Adrenal gland (tissue), 12 donors: ENCODE data around the gene ENPP5. TPM values are rescaled to one million over a fixed set of nuclear protein-coding genes. Genes with fewer than 3 reads are reported as not detected.

Experiments
- DNase-seq, 7 donors: peaks; one replicate each; pipeline ENCODE4 v3.0.0-alpha.2; 2019 to 2020
- H3K27ac ChIP-seq, 5 donors: fragments of 200-600 bp; sonication (generic) in 4 of 5; 1 replicate in 3 of 5; 2 replicates in 2 of 5; pipeline versions ENCODE4 v1.5.1 to v1.8.0; 2016 to 2020; ENCODE audit warnings: mild to moderate bottlenecking in 1 of 5
- H3K27me3 ChIP-seq: fragments of 200-600 bp; 2 replicates; pipeline ENCODE4 v1.8.0; 2021
- H3K36me3 ChIP-seq, 2 donors: fragments of 200-600 bp; replicated peaks in 1 of 2; 1 replicate in 1 of 2; 2 replicates in 1 of 2; pipeline versions ENCODE4 v1.5.1 to v1.8.0; 2018 to 2022
- H3K4me1 ChIP-seq, 2 donors: fragments of 200-600 bp; replicated peaks in 1 of 2; 1 replicate in 1 of 2; 2 replicates in 1 of 2; pipeline versions ENCODE4 v1.5.1 to v1.8.0; 2018 to 2021
- H3K4me3 ChIP-seq, 4 donors: fragments of 200-600 bp; sonication (generic) in 3 of 4; one replicate each; pipeline ENCODE4 v1.5.1; 2016 to 2018
- H3K9me3 ChIP-seq, 3 donors: fragments of 200-600 bp; sonication (generic) in 1 of 3; replicated peaks in 1 of 3; 1 replicate in 2 of 3; 2 replicates in 1 of 3; pipeline versions ENCODE4 v1.5.1 to v1.8.0; 2016 to 2021
- POLR2A ChIP-seq, 2 donors: fragments of 450-650 bp; IDR thresholded peaks; one replicate each; pipeline ENCODE4 v1.6.1; 2017; ENCODE audit warnings: antibody characterized with exemption in 2 of 2, mild to moderate bottlenecking in 2 of 2, moderate library complexity in 1 of 2
- WGBS, 4 donors: extraction: QIAGEN DNeasy Blood & Tissue Kit in 2 of 4; methylation state at CpG; one replicate each; pipeline versions ENCODE4 v1.1.5 to v1.1.7; 2013 to 2017; 5-methylcytosine and 5-hydroxymethylcytosine counted together
- intact Hi-C, 2 donors: fragments of 100-400 bp; cut with DNase I; formaldehyde crosslinking; loops; one replicate each; pipeline versions ENCODE4 v1.14.1 to v1.15.0; 2022 to 2023
- polyA plus RNA-seq, 3 donors: library from polyadenylated mRNA; stranded (reverse); fragments of 200-250 nt in 2 of 3; fragments of 350-450 nt in 1 of 3; fragmentation: Illumina TruSeq in 1 of 3; extraction: RNeasy Lipid Tissue Mini Kit (QIAGEN cat#74804) in 1 of 3; gene quantifications; one replicate each; pipeline ENCODE4 v1.2.3, GENCODE V29; 2013 to 2014
- total RNA-seq, 9 donors: library from RNA; depleted of rRNA in 4 of 9; stranded (reverse); fragments of >200 nt in 4 of 9; fragments of 120-200 nt in 1 of 9; fragmentation: NEBNext Ultra II Directional in 1 of 9; extraction: Animal tissue kit (Norgen Biotek cat#: 25700) in 1 of 9; gene quantifications; one replicate each; pipeline versions ENCODE4 v1.1.0 to v1.2.4, GENCODE V29; 2013 to 2023
- TF ChIP-seq, protein P1 (sequence below), 6 experiments: fragments of 450-650 bp in 4 of 6; fragments of 200-600 bp in 2 of 6; sonication (generic) in 1 of 6; IDR thresholded peaks; 1 replicate in 5 of 6; 2 replicates in 1 of 6; pipeline versions ENCODE4 v1.5.1 to v1.8.0; 2016 to 2021; ENCODE audit warnings: antibody characterized with exemption in 6 of 6, mild to moderate bottlenecking in 2 of 6, moderate library complexity in 1 of 6
- donor health status: healthy with polysubstance abuse.
- donor health status: Bipolar disorder and iron deficiency.
- donor health status: DM: yes; HTN: yes; CAD: no.
- donor health status: DM: no; HTN: no; CAD: no.
- donor health status: DM: no; HTN: no; CAD: no.
- donor health status: DM: yes; HTN: yes; CAD: no.

The ENPP5 gene
- total and polyA plus RNA-seq, 12 donors = 2.2 to 25.7 (median 9.2) TPM

DNA sequence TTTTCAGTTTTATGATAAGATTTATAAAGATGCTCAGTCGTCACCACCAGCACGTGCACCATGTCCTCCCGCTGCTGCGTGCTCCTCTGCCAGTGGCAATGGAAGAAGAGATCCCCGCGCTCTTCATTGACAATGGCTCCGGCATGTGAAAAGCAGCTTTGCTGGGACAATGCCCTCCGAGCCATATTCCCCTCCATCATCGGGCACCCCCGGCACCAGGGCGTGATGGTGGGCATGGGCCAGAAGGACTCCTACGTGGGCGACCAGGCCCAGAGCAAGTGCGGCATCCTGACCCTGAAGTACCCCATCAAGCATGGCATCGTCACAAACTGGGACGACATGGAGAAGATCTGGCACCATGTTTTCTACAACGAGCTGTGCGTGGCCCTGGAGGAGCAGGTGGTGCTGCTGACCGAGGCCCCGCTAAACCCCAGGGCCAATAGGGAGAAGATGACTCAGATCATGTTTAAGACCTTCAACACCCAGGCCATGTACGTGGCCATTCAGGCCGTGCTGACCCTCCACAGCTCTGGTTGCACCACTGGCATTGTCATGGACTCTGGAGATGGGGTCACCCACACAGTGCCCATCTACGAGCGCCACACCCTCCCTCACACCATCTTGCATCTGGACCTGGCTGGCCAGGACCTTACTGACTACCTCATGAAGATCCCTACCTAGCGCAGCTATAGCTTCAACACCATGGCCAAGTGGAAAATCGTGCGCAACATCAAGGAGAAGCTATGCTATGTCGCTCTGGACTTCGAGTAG, 34.3 kb upstream of the ENPP5 start:
- no peaks in the 10 kb centered on the region for H3K4me1 ChIP-seq
- no peak overlapping the region for H3K4me3 ChIP-seq
- TF ChIP-seq, protein P1, sequence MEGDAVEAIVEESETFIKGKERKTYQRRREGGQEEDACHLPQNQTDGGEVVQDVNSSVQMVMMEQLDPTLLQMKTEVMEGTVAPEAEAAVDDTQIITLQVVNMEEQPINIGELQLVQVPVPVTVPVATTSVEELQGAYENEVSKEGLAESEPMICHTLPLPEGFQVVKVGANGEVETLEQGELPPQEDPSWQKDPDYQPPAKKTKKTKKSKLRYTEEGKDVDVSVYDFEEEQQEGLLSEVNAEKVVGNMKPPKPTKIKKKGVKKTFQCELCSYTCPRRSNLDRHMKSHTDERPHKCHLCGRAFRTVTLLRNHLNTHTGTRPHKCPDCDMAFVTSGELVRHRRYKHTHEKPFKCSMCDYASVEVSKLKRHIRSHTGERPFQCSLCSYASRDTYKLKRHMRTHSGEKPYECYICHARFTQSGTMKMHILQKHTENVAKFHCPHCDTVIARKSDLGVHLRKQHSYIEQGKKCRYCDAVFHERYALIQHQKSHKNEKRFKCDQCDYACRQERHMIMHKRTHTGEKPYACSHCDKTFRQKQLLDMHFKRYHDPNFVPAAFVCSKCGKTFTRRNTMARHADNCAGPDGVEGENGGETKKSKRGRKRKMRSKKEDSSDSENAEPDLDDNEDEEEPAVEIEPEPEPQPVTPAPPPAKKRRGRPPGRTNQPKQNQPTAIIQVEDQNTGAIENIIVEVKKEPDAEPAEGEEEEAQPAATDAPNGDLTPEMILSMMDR (IDR thresholded peaks at IDR 0.05) = no peak
- TF ChIP-seq POLR2A (IDR thresholded peaks at IDR 0.05) = no peak
- 92 to 97% (median 95%) methylated on average over 29 of the region's 29 CpGs for WGBS, 4 donors
- no peaks in the 10 kb centered on the region for H3K36me3 ChIP-seq
- no peaks in the 10 kb centered on the region for H3K9me3 ChIP-seq
- intact Hi-C loops = no loop called here
- H3K27ac ChIP-seq = no peak overlapping the region
- no peaks in the 10 kb centered on the region for H3K27me3 ChIP-seq
- DNase-seq = no peak

DNA sequence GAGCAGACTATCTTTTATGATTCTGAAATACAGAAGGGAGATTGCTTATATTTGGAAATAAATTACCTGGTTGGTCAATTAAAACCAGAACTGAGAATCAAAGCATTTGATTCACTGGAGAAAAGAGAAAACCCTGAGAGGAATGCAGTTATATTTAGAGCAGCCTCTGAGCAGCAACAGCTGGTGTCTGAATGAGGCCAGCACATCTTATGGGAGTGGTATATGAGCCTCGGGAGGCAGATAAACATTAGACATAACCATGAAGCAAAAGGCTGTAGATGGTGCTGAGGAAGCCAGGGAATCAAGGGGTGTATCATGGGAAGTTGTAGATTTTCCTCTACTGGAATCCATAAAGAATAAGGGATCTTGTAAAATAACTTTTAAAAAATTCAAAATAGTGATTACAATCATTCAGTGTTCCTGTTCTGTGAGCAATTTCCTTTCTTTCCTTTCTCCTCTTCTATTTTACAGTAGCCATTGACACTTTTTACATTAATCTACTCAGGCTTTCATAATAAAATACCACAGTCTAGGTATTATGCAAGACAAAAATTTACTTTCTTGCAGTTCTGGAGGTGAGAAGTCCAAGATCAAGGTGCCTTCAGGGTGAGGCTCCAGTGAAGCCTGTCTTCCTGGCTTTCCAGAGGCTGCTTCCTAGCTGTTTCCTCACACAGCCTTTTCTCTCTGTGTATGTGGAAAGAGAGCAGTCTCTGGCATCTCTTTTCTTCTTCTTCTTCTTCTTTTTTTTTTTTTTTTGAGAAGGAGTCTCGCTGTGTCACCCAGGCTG, 32.8 kb upstream of the ENPP5 start:
- H3K4me3 ChIP-seq = no peak overlapping the region
- no peaks in the 10 kb centered on the region for H3K36me3 ChIP-seq
- H3K9me3 ChIP-seq = no peaks in the 10 kb centered on the region
- no peak for DNase-seq
- intact Hi-C loops = no loop called here
- H3K27ac ChIP-seq = no peak overlapping the region
- no peaks in the 10 kb centered on the region for H3K4me1 ChIP-seq
- H3K27me3 ChIP-seq = no peaks in the 10 kb centered on the region
- no peak for TF ChIP-seq POLR2A (IDR thresholded peaks at IDR 0.05)
- TF ChIP-seq, protein P1 (IDR thresholded peaks at IDR 0.05) = no peak
- 62 to 88% (median 80%) methylated on average over 2 of the region's 2 CpGs for WGBS, 4 donors

DNA sequence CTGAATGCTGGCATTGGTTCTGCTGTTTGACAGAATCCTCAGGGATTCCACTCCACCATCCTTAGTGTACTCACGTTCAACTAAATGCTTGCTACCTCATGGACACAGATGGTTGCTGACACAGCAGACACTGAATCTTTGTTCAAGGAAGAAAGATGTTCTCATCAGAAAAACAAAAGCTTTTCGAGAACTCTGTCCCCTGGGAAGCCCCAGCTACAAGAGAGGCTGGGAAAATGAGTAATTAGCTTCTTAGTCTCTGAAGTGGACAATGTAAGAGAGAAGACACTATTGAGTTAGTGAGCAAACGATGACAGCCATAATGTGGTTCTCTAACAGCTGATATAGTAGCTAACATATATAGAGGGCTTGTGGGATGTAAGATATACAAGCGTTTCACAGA, 30.9 kb upstream of the ENPP5 start:
- no peaks in the 10 kb centered on the region for H3K9me3 ChIP-seq
- H3K36me3 ChIP-seq = no peaks in the 10 kb centered on the region
- H3K4me3 ChIP-seq = no peak overlapping the region
- TF ChIP-seq POLR2A (IDR thresholded peaks at IDR 0.05) = no peak
- TF ChIP-seq, protein P1 (IDR thresholded peaks at IDR 0.05) = no peak
- H3K4me1 ChIP-seq = no peaks in the 10 kb centered on the region
- H3K27me3 ChIP-seq = no peaks in the 10 kb centered on the region
- intact Hi-C loops = no loop called here
- DNase-seq = no peak
- H3K27ac ChIP-seq = no peak overlapping the region
- 60 to 79% (median 70%) methylated on average over 4 of the region's 4 CpGs for WGBS, 4 donors

DNA sequence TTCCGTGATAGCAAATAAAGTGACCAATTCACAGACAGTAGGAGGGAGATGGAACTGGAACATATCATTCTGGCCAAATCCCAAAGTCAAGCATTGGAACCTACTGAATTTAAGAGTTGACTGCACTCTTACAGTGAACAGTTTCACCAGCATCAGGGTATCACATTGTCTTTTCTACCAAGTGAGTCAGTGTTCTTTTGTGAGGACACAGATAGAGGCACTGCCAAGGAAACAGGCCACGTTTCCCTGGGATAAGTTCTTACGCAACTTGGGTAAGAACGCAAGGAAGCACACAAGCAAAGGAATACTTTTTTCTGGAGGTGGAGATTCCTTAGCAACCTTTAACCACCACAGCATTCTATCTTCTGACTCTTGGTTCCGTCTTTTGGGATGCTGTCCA, 28.6 kb upstream of the ENPP5 start:
- Histone ChIP-seq H3K4me1 (no peaks in the 10 kb centered on the region), H3K4me3 (no peak overlapping the region), H3K27me3 (no peaks in the 10 kb centered on the region), H3K36me3 (no peaks in the 10 kb centered on the region), H3K27ac (no peak overlapping the region), H3K9me3 (no peaks in the 10 kb centered on the region)
- DNase-seq = peak in 4 of 7 donors; percentile 30 to 44 (median 40)
- TF ChIP-seq, protein P1 (IDR thresholded peaks at IDR 0.05) = no peak
- TF ChIP-seq POLR2A (IDR thresholded peaks at IDR 0.05) = no peak
- 69 to 83% (median 77%) methylated on average over 5 of the region's 5 CpGs for WGBS, 4 donors
- intact Hi-C loops = no loop called here
